NK-92 (cell line): ENCODE data around the gene SMIM36.
"Not testable (repeated sequence)": the region's sequence is repeated elsewhere in the genome, so short reads cannot be mapped to it uniquely, and the experiment has no call there.

Experiments used
- DNase-seq: peaks from one replicate; lab custom pipeline; 2025; ENCODE audit not compliant: unreplicated experiment; lab: John Stamatoyannopoulos, UW

SMIM36 gene

GRCh38 chr17:55436224-55437158, 74.8 kb downstream of the SMIM36 start:
- no peak for DNase-seq

GRCh38 chr17:55435408-55435807, 75.8 kb downstream of the SMIM36 start:
- no peak for DNase-seq

GRCh38 chr17:55434721-55435120, 76.5 kb downstream of the SMIM36 start:
- no peak for DNase-seq

- DNase-seq: no peak
Measured at GRCh38 chr17:55433629-55434422, 77.4 kb downstream of the SMIM36 start.

- no peak for DNase-seq
Measured at GRCh38 chr17:55433029-55433628, 78.1 kb downstream of the SMIM36 start.

GRCh38 chr17:55432358-55433028, 78.8 kb downstream of the SMIM36 start:
- no peak for DNase-seq

- DNase-seq: not testable (repeated sequence)
Measured at GRCh38 chr17:55431914-55432313, 79.3 kb downstream of the SMIM36 start.

GRCh38 chr17:55430541-55431288, 80.5 kb downstream of the SMIM36 start:
- DNase-seq: no peak

- DNase-seq: no peak
Measured at GRCh38 chr17:55427587-55427882, 83.7 kb downstream of the SMIM36 start.

GRCh38 chr17:55426851-55427586, 84.2 kb downstream of the SMIM36 start:
- no peak for DNase-seq

- no peak for DNase-seq
Measured at GRCh38 chr17:55424893-55425540, 86.2 kb downstream of the SMIM36 start.

GRCh38 chr17:55423535-55423934, 87.7 kb downstream of the SMIM36 start:
- DNase-seq: no peak

- not testable (repeated sequence) for DNase-seq
Measured at GRCh38 chr17:55422828-55423164, 88.5 kb downstream of the SMIM36 start.

- DNase-seq: no peak
Measured at GRCh38 chr17:55421179-55421934, 89.9 kb downstream of the SMIM36 start, which contains the start of gene MMD. Gene MMD, minus strand, starts transcription at chr17:55421835. Its CDS starts 140 bp downstream, at chr17:55421695.

- DNase-seq: no peak
Measured at GRCh38 chr17:55420776-55421178, 90.5 kb downstream of the SMIM36 start.

GRCh38 chr17:55420067-55420775, 91.0 kb downstream of the SMIM36 start:
- DNase-seq: no peak

- no peak for DNase-seq
Measured at GRCh38 chr17:55418369-55419268, 92.6 kb downstream of the SMIM36 start.
